Lung microvascular endothelial cell (primary cell): Measurements from ENCODE around the gene MEDAG. TPM values are rescaled to one million over a fixed set of nuclear protein-coding genes. Genes with fewer than 3 reads are reported as not detected.

ENCODE experiments used
- DNase-seq, 2 donors: peaks; one replicate each; pipeline versions ENCODE4 v3.0.0 to v3.0.0-alpha.2; 2010; ENCODE audit warnings: low read depth in 2 of 2
- total RNA-seq: library from RNA; depleted of rRNA; stranded (reverse); fragments of >200 nt; gene quantifications from 2 replicates; pipeline ENCODE4 v1.2.1, GENCODE V29; 2014

Gene MEDAG
- total RNA-seq, 1 donor from 2014 or later = 170 TPM

- peak in 1 of 2 donors; percentile 57 for DNase-seq
These were observed 1.2 kb downstream of the MEDAG start for GRCh38 chr13:30907121-30907861.

GRCh38 chr13:30908416-30908980 lies 2.4 kb downstream of the MEDAG start:
- peak; percentile 39 to 91 for DNase-seq

DNA sequence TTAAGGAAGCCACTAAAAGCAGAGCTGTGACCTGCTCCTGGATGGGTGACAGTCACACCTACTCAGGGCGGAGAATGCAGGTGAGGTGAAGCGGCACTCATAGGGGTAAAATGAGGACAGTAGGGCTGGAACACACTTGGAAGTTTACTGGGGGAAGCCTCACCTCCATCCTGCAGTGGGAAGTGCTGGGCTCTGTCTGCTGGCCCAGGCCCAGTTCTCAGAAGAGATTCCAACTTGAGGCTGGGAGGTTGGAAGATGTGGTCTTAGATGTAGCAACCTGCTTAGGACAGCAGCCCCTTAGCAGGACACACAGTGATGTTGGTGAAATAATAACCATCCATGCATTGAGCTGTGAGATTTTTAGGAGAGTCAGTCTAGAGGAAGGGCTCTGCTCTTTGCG lies 4.6 kb downstream of the MEDAG start:
- DNase-seq = no peak

- DNase-seq = no peak
These were observed 9.8 kb downstream of the MEDAG start for GRCh38 chr13:30915691-30916541.

GRCh38 chr13:30916991-30917390 lies 10.9 kb downstream of the MEDAG start:
- DNase-seq = no peak

- DNase-seq = no peak
These were observed 12.8 kb downstream of the MEDAG start for GRCh38 chr13:30918662-30919405.

- no peak for DNase-seq
These were observed 14.3 kb downstream of the MEDAG start for GRCh38 chr13:30920162-30920909.

DNA sequence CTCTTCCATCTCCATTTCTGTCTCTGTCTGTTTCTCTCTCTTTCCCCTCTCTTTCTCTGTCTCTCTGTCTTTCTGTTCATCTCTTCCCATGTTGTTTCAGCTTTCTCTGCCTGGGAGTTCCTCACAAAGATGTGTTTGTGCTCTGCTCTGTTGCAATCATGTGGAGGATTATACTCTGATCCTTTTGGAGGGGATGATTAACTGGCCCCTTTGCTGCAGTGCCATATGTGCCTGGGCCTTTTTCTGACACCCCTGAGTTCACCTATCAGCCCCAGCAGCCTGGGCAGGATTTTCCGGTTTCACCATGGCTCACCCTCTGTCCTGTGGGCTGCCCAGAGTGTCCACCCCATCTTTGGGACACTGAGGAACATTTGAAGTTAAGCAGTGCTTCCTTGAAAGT lies 17.3 kb downstream of the MEDAG start:
- no peak for DNase-seq

DNA sequence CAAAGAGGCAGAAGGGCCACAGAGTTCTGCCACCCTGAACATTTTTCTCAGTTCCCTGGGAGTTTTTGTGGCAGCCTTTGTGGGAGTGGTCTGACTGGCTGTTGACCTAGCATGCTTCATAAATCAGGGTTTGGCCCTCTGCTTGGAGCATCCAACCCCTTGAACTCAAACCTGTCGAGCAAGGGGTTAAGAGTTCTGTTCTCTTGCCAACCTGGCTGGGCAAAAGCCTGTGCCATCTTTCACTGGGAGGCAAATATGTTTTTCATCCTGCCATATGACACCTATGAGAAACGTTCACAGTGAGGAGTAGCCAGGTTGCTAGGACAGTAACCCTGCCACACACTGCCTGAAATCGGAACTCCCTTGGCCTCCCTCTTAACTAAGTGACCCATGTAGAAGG lies 18.6 kb downstream of the MEDAG start:
- no peak for DNase-seq

DNA sequence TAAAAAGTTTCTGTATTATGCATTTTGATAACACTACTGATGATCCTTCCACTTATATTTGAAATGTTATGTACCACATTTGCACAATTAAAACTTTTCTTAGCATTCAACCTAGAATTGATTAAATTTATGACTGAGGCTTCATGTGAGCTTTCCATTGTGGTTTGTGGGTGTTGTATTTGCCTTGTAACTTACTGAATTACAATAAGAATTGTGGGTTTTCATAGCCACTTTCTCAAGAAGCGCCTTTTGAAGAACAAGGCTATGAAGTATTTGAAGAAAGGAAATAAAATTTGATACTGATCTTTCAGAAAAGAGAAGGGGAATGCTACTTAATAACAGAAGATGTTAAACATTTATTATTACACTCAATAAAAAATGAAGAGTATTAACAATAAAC lies 19.4 kb downstream of the MEDAG start:
- no peak for DNase-seq

- DNase-seq = no peak
These were observed 20.7 kb downstream of the MEDAG start for GRCh38 chr13:30926781-30927180.

DNA sequence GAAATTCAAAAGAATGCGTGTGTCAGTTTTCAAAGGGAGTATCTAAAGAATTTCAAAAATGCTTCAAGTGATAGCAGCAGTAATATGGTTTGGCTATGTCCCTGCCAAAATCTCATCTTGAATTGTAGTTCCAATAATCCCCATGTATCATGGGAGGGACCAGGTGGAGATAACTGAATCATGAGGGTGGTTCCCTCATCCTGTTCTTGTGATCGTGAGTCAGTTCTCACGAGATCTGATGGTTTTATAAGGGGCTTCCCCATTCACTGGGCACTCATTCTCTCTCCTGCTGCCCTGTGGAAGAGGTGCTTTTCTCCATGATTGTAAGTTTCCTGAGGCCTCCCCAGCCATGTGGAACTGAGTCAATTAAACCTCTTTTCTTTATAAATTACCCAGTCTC lies 21.1 kb downstream of the MEDAG start:
- peak; percentile 22 to 27 for DNase-seq

- no peak for DNase-seq
These were observed 21.5 kb downstream of the MEDAG start for GRCh38 chr13:30927595-30927994.

GRCh38 chr13:30928978-30929377 lies 22.9 kb downstream of the MEDAG start:
- DNase-seq = no peak

GRCh38 chr13:30932481-30933353 lies 26.6 kb downstream of the MEDAG start, which contains the start of gene TEX26:
Gene TEX26, plus strand, starts transcription at chr13:30932656. Its CDS starts 60 bp downstream, at chr13:30932716.
- DNase-seq = no peak

DNA sequence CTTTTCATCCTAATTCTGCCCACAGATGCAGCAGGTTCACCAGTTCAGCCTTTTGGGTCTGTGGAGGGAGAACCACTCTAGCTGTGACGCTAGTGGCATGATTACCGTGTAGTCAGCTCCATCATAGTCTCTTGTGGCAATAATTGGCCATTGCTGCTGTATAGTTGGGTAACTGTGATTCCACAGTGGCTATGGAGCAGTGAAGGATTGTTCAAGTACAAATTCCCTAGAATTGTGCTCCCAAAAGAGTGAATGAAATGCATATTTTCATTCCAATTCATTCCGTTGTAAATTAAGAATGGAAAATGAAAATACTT lies 27.2 kb downstream of the MEDAG start:
- no peak for DNase-seq

DNA sequence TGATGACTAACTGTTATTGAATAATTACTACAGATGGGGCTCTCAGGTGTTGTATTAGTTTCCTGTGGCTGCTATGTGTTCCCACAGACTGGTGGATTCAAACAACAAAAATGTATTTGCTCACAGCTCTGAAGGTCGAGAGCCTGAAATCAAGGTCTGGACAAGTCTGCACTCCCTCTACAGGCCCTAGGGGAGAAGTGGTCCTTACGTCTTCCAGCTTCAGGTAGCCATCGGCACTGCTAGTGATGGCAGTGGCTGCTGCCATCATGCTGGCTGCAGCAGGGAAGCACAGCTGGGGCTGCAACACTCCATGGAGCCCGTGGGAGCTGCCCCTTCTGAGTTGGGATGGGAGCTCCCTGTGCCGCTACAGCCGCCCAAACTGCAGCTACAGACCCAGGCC lies 28.3 kb downstream of the MEDAG start:
- DNase-seq = peak in 1 of 2 donors; percentile 9

DNA sequence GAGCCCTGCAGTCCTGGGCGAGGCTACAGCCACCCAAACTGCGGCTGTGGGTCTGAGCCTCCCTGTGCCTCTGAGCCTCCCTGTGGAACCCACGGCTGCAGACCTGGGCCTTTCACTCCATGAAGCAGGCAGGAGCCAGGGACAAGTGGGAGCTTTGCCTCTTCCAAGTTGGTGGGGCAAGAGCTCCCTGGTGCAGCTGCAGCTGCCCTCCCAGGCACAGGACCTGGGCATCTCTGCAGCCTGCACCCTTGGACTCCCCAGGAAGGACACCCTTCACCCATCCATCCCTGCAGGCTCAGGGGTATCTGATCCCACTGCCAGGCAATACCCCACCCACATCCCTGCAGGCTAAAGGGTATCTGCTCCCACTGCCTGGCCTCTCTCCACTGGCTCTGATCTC lies 28.7 kb downstream of the MEDAG start:
- no peak for DNase-seq

GRCh38 chr13:30936971-30937370 lies 30.9 kb downstream of the MEDAG start:
- DNase-seq = no peak

- no peak for DNase-seq
These were observed 37.8 kb downstream of the MEDAG start for GRCh38 chr13:30943881-30944280.
